ENCODE results near the gene LMNA. TPM values are rescaled to one million over a fixed set of nuclear protein-coding genes. Genes with fewer than 3 reads are reported as not detected.
A peak's percentile ranks its signal among the peaks of the same experiment; 100 is the strongest.

LMNA gene
- total and polyA plus RNA-seq, 10 of the 15 experiments (the other 5 are each of a cell fraction or from before 2014, with no cell fraction given): 0.42 to 334 (median 81.1) TPM

- TF ChIP-seq ZNF592 (IDR thresholded peaks at IDR 0.05) (no peak), RFX5 (IDR thresholded peaks at IDR 0.05; ENCODE audit: low read depth, low read length) (no peak), IKZF2 (IDR thresholded peaks at IDR 0.05) (peak in 1 of 2 experiments; percentile 22; a peak in 1 of 4 replicates), BCLAF1 (IDR thresholded peaks at IDR 0.05) (no peak), GABPA (IDR thresholded peaks at IDR 0.05; ENCODE audit: low read depth) (no peak), CUX1 (IDR thresholded peaks at IDR 0.05; ENCODE audit: insufficient replicate concordance, low read depth, low read length) (no peak), RB1 (IDR thresholded peaks at IDR 0.05; ENCODE audit: borderline replicate concordance) (no peak), WRNIP1 (IDR thresholded peaks at IDR 0.05; ENCODE audit: borderline replicate concordance, low read depth, low read length) (no peak), SIN3A (IDR thresholded peaks at IDR 0.05; ENCODE audit: low read depth, low read length) (no peak), SUZ12 (IDR thresholded peaks at IDR 0.05; ENCODE audit: unreplicated experiment) (no peak), NR2C2 (IDR thresholded peaks at IDR 0.05; ENCODE audit: borderline replicate concordance, control insufficient read depth, insufficient read length, low read depth) (no peak), POLR2AphosphoS5 (IDR thresholded peaks at IDR 0.05; ENCODE audit: low read length) (peak; percentile 52; the same call in 1 of the 2 replicates), STAT1 (conservative IDR thresholded peaks at IDR 0.05) (no peak), MYB (IDR thresholded peaks at IDR 0.05; ENCODE audit: borderline replicate concordance, low read depth, low read length) (no peak), NFYA (IDR thresholded peaks at IDR 0.05; ENCODE audit: borderline replicate concordance, low read depth, low read length) (no peak), EED (IDR thresholded peaks at IDR 0.05; ENCODE audit: low read depth) (no peak), BACH1 (IDR thresholded peaks at IDR 0.05; ENCODE audit: borderline replicate concordance) (no peak)
These were observed 9.1 kb downstream of the LMNA start (continued) for GRCh38 chr1:156123356-156124196.

All from GM12878 (cell line).